Hepatocyte (in vitro differentiated cells): Measurements from ENCODE around the gene MON2. TPM values are rescaled to one million over a fixed set of nuclear protein-coding genes. Genes with fewer than 3 reads are reported as not detected.

Experiments
- DNase-seq: peaks from one replicate; pipeline ENCODE4 v3.0.0-alpha.2; 2016; ENCODE audit warnings: low spot score
- H2AFZ ChIP-seq: fragments of 200-600 bp; sonication (generic); 2 replicates; pipeline ENCODE4 v1.6.0; 2016; ENCODE audit warnings: antibody characterized with exemption, mild to moderate bottlenecking
- H3K27ac ChIP-seq: fragments of 200-600 bp; sonication (generic); 2 replicates; pipeline ENCODE4 v1.5.1; 2016; ENCODE audit warnings: mild to moderate bottlenecking
- H3K27me3 ChIP-seq: fragments of 200-600 bp; sonication (generic); 2 replicates; pipeline ENCODE4 v1.6.1; 2016
- H3K36me3 ChIP-seq: fragments of 200-600 bp; sonication (generic); replicated peaks from 2 replicates; pipeline ENCODE4 v1.5.1; 2016; ENCODE audit warnings: low read depth; ENCODE audit not compliant: insufficient read depth
- H3K4me1 ChIP-seq: fragments of 200-600 bp; sonication (generic); 2 replicates; pipeline ENCODE4 v1.5.1; 2016; ENCODE audit warnings: mild to moderate bottlenecking, moderate library complexity; ENCODE audit not compliant: insufficient read depth
- H3K4me2 ChIP-seq: fragments of 200-600 bp; sonication (generic); 2 replicates; pipeline ENCODE4 v1.6.0; 2016
- H3K4me3 ChIP-seq: fragments of 200-600 bp; sonication (generic); 2 replicates; pipeline ENCODE4 v1.5.1; 2016; ENCODE audit warnings: mild to moderate bottlenecking
- H3K79me2 ChIP-seq: fragments of 200-600 bp; sonication (generic); 2 replicates; pipeline ENCODE4 v1.6.0; 2017; ENCODE audit warnings: mild to moderate bottlenecking
- H3K9me2 ChIP-seq: fragments of 200-600 bp; sonication (generic); replicated peaks from 2 replicates; pipeline ENCODE4 v1.6.0; 2017; ENCODE audit warnings: mild to moderate bottlenecking; ENCODE audit not compliant: insufficient read depth
- H3K9me3 ChIP-seq: fragments of 200-600 bp; sonication (generic); 2 replicates; pipeline ENCODE4 v1.5.1; 2016; ENCODE audit warnings: low read depth, mild to moderate bottlenecking
- H4K20me1 ChIP-seq: fragments of 200-600 bp; sonication (generic); 2 replicates; pipeline ENCODE4 v1.6.0; 2016; ENCODE audit warnings: mild to moderate bottlenecking; ENCODE audit not compliant: insufficient read depth, poor library complexity, severe bottlenecking
- EZH2 ChIP-seq: fragments of 200-600 bp; sonication (generic); IDR thresholded peaks from 2 replicates; pipeline ENCODE4 v1.6.1; 2016; ENCODE audit warnings: antibody characterized with exemption, mild to moderate bottlenecking, borderline replicate concordance
- EZH2phosphoT487 ChIP-seq: fragments of 200-600 bp; sonication (generic); IDR thresholded peaks from one replicate; pipeline ENCODE4 v1.6.1; 2018; ENCODE audit warnings: antibody characterized with exemption, mild to moderate bottlenecking, low read depth, moderate library complexity; ENCODE audit not compliant: unreplicated experiment, severe bottlenecking
- WGBS: methylation state at CpG from one replicate; pipeline ENCODE4 v1.1.6; 2016; ENCODE audit warnings: low lambda C conversion rate; ENCODE audit errors: missing lambda C conversion rate; 5-methylcytosine and 5-hydroxymethylcytosine counted together
- polyA plus RNA-seq: library from polyadenylated mRNA; unstranded; fragments of >200 nt; fragmentation: Nextera tagmentation; extraction: Ambion mirVana; gene quantifications from 2 replicates; pipeline ENCODE4 v1.2.1, GENCODE V29; 2016
- total RNA-seq: library from RNA; depleted of rRNA; stranded (reverse); fragments of >200 nt; gene quantifications from 2 replicates; pipeline ENCODE4 v1.2.3, GENCODE V29; 2014
- TF ChIP-seq, protein P1 (sequence below): fragments of 200-600 bp; sonication (generic); IDR thresholded peaks from 2 replicates; pipeline ENCODE4 v1.5.1; 2016; ENCODE audit warnings: antibody characterized with exemption, mild to moderate bottlenecking; ENCODE audit not compliant: poor library complexity

Gene MON2
- total and polyA plus RNA-seq, 2 experiments from 2014 or later, result 23.7 to 60.9 TPM

GRCh38 chr12:62597253-62597652 lies 130.6 kb downstream of the MON2 start:
- H3K9me3 ChIP-seq, result no peaks in the 10 kb centered on the region
- no peak overlapping the region for H3K27ac ChIP-seq
- no peak overlapping the region for H3K4me2 ChIP-seq
- peaks cover 7% of the 10 kb centered on the region for H3K4me1 ChIP-seq
- H2AFZ ChIP-seq, result no peak overlapping the region
- no peaks in the 10 kb centered on the region for H3K79me2 ChIP-seq
- no peaks in the 10 kb centered on the region for H4K20me1 ChIP-seq
- DNase-seq, result no peak
- H3K4me3 ChIP-seq, result no peak overlapping the region
- H3K27me3 ChIP-seq, result no peaks in the 10 kb centered on the region
- TF ChIP-seq, protein P1, sequence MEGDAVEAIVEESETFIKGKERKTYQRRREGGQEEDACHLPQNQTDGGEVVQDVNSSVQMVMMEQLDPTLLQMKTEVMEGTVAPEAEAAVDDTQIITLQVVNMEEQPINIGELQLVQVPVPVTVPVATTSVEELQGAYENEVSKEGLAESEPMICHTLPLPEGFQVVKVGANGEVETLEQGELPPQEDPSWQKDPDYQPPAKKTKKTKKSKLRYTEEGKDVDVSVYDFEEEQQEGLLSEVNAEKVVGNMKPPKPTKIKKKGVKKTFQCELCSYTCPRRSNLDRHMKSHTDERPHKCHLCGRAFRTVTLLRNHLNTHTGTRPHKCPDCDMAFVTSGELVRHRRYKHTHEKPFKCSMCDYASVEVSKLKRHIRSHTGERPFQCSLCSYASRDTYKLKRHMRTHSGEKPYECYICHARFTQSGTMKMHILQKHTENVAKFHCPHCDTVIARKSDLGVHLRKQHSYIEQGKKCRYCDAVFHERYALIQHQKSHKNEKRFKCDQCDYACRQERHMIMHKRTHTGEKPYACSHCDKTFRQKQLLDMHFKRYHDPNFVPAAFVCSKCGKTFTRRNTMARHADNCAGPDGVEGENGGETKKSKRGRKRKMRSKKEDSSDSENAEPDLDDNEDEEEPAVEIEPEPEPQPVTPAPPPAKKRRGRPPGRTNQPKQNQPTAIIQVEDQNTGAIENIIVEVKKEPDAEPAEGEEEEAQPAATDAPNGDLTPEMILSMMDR, result no peak
- TF ChIP-seq EZH2, result no peak
- TF ChIP-seq EZH2phosphoT487, result no peak
- H3K36me3 ChIP-seq, result no peaks in the 10 kb centered on the region
- 100% methylated on average over 3 of the region's 3 CpGs for WGBS
- H3K9me2 ChIP-seq, result no peaks in the 10 kb centered on the region

- no peaks in the 10 kb centered on the region for H3K9me2 ChIP-seq
- DNase-seq, result no peak
- no peaks in the 10 kb centered on the region for H3K9me3 ChIP-seq
- peaks cover 3% of the 10 kb centered on the region for H3K79me2 ChIP-seq
- H2AFZ ChIP-seq, result no peak overlapping the region
- no peak for TF ChIP-seq EZH2
- no peaks in the 10 kb centered on the region for H4K20me1 ChIP-seq
- no peak overlapping the region for H3K4me3 ChIP-seq
- 62% methylated on average over 3 of the region's 3 CpGs for WGBS
- H3K4me1 ChIP-seq, result peaks cover 7% of the 10 kb centered on the region
- no peaks in the 10 kb centered on the region for H3K27me3 ChIP-seq
- H3K27ac ChIP-seq, result no peak overlapping the region
- no peaks in the 10 kb centered on the region for H3K36me3 ChIP-seq
- H3K4me2 ChIP-seq, result no peak overlapping the region
Measured at GRCh38 chr12:62598846-62599245, 132.2 kb downstream of the MON2 start.

DNA sequence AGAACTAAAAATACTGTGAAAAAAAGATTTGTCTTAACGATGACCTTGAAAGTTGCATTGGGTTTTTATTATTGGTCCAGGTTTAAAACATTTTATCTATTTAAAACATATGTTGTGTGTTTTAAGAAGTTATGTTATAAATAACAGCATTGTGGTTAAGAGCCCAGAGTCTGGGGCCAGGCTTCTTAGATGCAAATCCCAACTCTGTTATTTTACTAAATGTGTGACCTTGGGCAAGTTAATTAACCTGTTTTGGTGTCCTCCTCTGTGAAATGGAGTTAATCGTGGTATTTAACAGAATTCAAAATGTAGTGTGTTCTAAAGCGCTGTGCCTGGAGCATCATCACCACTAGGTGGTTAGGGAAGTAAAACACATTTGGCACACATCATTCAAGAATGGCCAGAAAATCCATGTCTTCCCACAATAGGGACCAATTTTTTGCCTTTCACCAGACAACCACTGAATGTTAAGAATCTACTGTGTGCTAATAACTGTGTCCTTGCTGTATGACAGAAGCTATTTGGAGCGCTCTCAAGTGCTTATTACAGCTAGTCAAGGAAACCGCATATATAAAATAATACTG lies 133.3 kb downstream of the MON2 start:
- WGBS, result 88% methylated on average over 5 of the region's 5 CpGs

GRCh38 chr12:62601765-62602164 lies 135.1 kb downstream of the MON2 start:
- H4K20me1 ChIP-seq, result no peaks in the 10 kb centered on the region
- peak overlapping the region; percentile 70 for H3K4me3 ChIP-seq
- no peaks in the 10 kb centered on the region for H3K9me3 ChIP-seq
- peak overlapping the region; percentile 100 for H3K27ac ChIP-seq
- H2AFZ ChIP-seq, result peak overlapping the region; percentile 74
- peaks cover 32% of the 10 kb centered on the region for H3K79me2 ChIP-seq
- H3K36me3 ChIP-seq, result no peaks in the 10 kb centered on the region
- H3K4me1 ChIP-seq, result peaks cover 7% of the 10 kb centered on the region
- TF ChIP-seq, protein P1, result no peak
- TF ChIP-seq EZH2phosphoT487 (no peak), EZH2 (no peak)
- no peaks in the 10 kb centered on the region for H3K27me3 ChIP-seq
- no peak for DNase-seq
- 41% methylated on average over 2 of the region's 2 CpGs for WGBS
- no peaks in the 10 kb centered on the region for H3K9me2 ChIP-seq
- peak overlapping the region; percentile 83 for H3K4me2 ChIP-seq

More for the DNA sequence above, 133.3 kb downstream of the MON2 start:
- Histone ChIP-seq H2AFZ (no peak overlapping the region), H3K79me2 (peaks cover 14% of the 10 kb centered on the region), H3K4me2 (no peak overlapping the region), H3K4me1 (peaks cover 7% of the 10 kb centered on the region), H3K36me3 (no peaks in the 10 kb centered on the region), H3K4me3 (no peak overlapping the region), H4K20me1 (no peaks in the 10 kb centered on the region), H3K27ac (no peak overlapping the region), H3K27me3 (no peaks in the 10 kb centered on the region), H3K9me3 (no peaks in the 10 kb centered on the region), H3K9me2 (no peaks in the 10 kb centered on the region)
- no peak for DNase-seq
- no peak for TF ChIP-seq EZH2
- TF ChIP-seq, protein P1, result no peak
- TF ChIP-seq EZH2phosphoT487, result no peak
